ENCODE results near the gene PSMF1. TPM values are rescaled to one million over a fixed set of nuclear protein-coding genes. Genes with fewer than 3 reads are reported as not detected.

PSMF1 gene
- total RNA-seq, 1 experiment from 2014 or later = 153 TPM

- TF ChIP-seq ZFX (IDR thresholded peaks at IDR 0.05) = no peak
Observed at GRCh38 chr20:1204113-1204512, 85.7 kb downstream of the PSMF1 start (continued).

- no peak for ATAC-seq
- H3K79me2 ChIP-seq (ENCODE audit: insufficient read depth, low read length) = no peaks in the 10 kb centered on the region
- DNase-seq (ENCODE audit: low read depth, low spot score) = no peak
- H4K20me1 ChIP-seq (ENCODE audit: insufficient read depth) = no peaks in the 10 kb centered on the region
- TF ChIP-seq MAX (IDR thresholded peaks at IDR 0.05) (no peak), RAD21 (IDR thresholded peaks at IDR 0.05; ENCODE audit: low read depth) (no peak), SRF (IDR thresholded peaks at IDR 0.05; ENCODE audit: low read depth) (no peak), JUND (IDR thresholded peaks at IDR 0.05) (no peak), POLR2A (IDR thresholded peaks at IDR 0.05; ENCODE audit: borderline replicate concordance, extremely low read depth, insufficient read depth, insufficient read length) (no peak), SIN3A (IDR thresholded peaks at IDR 0.05; ENCODE audit: low read depth) (no peak), ZNF274 (IDR thresholded peaks at IDR 0.05; ENCODE audit: low read depth, low read length) (no peak)
- peaks cover 0 to 9% of the 10 kb centered on the region in 2 experiments; a peak in 1 of 4 replicates for H3K4me1 ChIP-seq (ENCODE audit: control insufficient read depth in 1 of 2, insufficient read depth in 2 of 2, low read length in 2 of 2)
- no peaks in the 10 kb centered on the region for H3K36me3 ChIP-seq (ENCODE audit: control insufficient read depth in 1 of 2, insufficient read depth in 2 of 2, low read length in 2 of 2)
- intact Hi-C loops (cut with micrococcal nuclease) = no loop called here
- H3K27me3 ChIP-seq (ENCODE audit: insufficient read depth, low read length) = peaks cover 11% of the 10 kb centered on the region
- H3K9me2 ChIP-seq (ENCODE audit: insufficient read depth) = no peaks in the 10 kb centered on the region
- no peaks in the 10 kb centered on the region for H3K9me3 ChIP-seq (ENCODE audit: control insufficient read depth in 1 of 2, insufficient read depth in 1 of 2, low read depth in 1 of 2, low read length in 2 of 2)
- no peak overlapping the region for H3K4me3 ChIP-seq (replicated peaks in 1 of 2; ENCODE audit: low read depth in 1 of 2, low read length in 2 of 2)
- CTCF ChIA-PET = no interaction called here
- H3K4me2 ChIP-seq (ENCODE audit: low read length) = no peak overlapping the region
- no TSS peak for BruUV-seq (replicated peaks)
- H2AFZ ChIP-seq (ENCODE audit: low read depth, low read length, poor library complexity, severe bottlenecking) = no peak overlapping the region
- H3K27ac ChIP-seq (ENCODE audit: low read depth, low read length) = no peak overlapping the region
- RAD21 ChIA-PET (ENCODE audit: low non-redundant PET in 1 of 2, low total read pairs in 2 of 2, uncharacterized antibody in 2 of 2, unreplicated experiment in 2 of 2) = no interaction called here
- no peak overlapping the region for H3K9ac ChIP-seq (ENCODE audit: low read length)
- POLR2A ChIA-PET = no interaction called here
Observed at GRCh38 chr20:1204576-1204975, 86.2 kb downstream of the PSMF1 start.

GRCh38 chr20:1205802-1206201 is 87.4 kb downstream of the PSMF1 start:
- no peak for DNase-seq (ENCODE audit: low read depth, low spot score)
- TF ChIP-seq YY1 (IDR thresholded peaks at IDR 0.05; ENCODE audit: extremely low read depth, insufficient replicate concordance, low read depth, low read length) (no peak), ELF1 (IDR thresholded peaks at IDR 0.05; ENCODE audit: borderline replicate concordance, low read depth) (no peak), CBX3 (IDR thresholded peaks at IDR 0.05; ENCODE audit: low read depth) (no peak), EGR1 (IDR thresholded peaks at IDR 0.05; ENCODE audit: low read depth) (no peak), EZH2 (IDR thresholded peaks at IDR 0.05) (no peak), TCF7L2 (IDR thresholded peaks at IDR 0.05; ENCODE audit: borderline replicate concordance, extremely low read depth, insufficient read depth, insufficient read length) (no peak), SRF (IDR thresholded peaks at IDR 0.05; ENCODE audit: low read depth) (no peak), ZNF274 (IDR thresholded peaks at IDR 0.05; ENCODE audit: low read depth, low read length) (no peak), CEBPB (IDR thresholded peaks at IDR 0.05; ENCODE audit: low read depth) (no peak), RAD21 (IDR thresholded peaks at IDR 0.05; ENCODE audit: low read depth) (no peak), REST (IDR thresholded peaks at IDR 0.05; ENCODE audit: low read depth) (no peak), ATF3 (IDR thresholded peaks at IDR 0.05) (no peak)
- H3K27me3 ChIP-seq (ENCODE audit: insufficient read depth, low read length) = peaks cover 11% of the 10 kb centered on the region
- H3K9me3 ChIP-seq (ENCODE audit: control insufficient read depth in 1 of 2, insufficient read depth in 1 of 2, low read depth in 1 of 2, low read length in 2 of 2) = no peaks in the 10 kb centered on the region
- peaks cover 0 to 9% of the 10 kb centered on the region in 2 experiments; a peak in 1 of 4 replicates for H3K4me1 ChIP-seq (ENCODE audit: control insufficient read depth in 1 of 2, insufficient read depth in 2 of 2, low read length in 2 of 2)
- H3K4me3 ChIP-seq (replicated peaks in 1 of 2; ENCODE audit: low read depth in 1 of 2, low read length in 2 of 2) = no peak overlapping the region
- H3K9me2 ChIP-seq (ENCODE audit: insufficient read depth) = no peaks in the 10 kb centered on the region
- H3K9ac ChIP-seq (ENCODE audit: low read length) = no peak overlapping the region
- H3K27ac ChIP-seq (ENCODE audit: low read depth, low read length) = no peak overlapping the region
- no peaks in the 10 kb centered on the region for H3K36me3 ChIP-seq (ENCODE audit: control insufficient read depth in 1 of 2, insufficient read depth in 2 of 2, low read length in 2 of 2)
- H4K20me1 ChIP-seq (ENCODE audit: insufficient read depth) = no peaks in the 10 kb centered on the region
- H3K79me2 ChIP-seq (ENCODE audit: insufficient read depth, low read length) = no peaks in the 10 kb centered on the region
- no peak overlapping the region for H3K4me2 ChIP-seq (ENCODE audit: low read length)
- no TSS peak for BruUV-seq (replicated peaks)
- ChIA-PET CTCF (no interaction called here), RAD21 (ENCODE audit: low non-redundant PET in 1 of 2, low total read pairs in 2 of 2, uncharacterized antibody in 2 of 2, unreplicated experiment in 2 of 2) (no interaction called here), POLR2A (no interaction called here)
- H2AFZ ChIP-seq (ENCODE audit: low read depth, low read length, poor library complexity, severe bottlenecking) = no peak overlapping the region
- no peak for ATAC-seq
- intact Hi-C loops (cut with micrococcal nuclease) = no loop called here
